22Rv1 (cell line): ENCODE measurements around the gene DHRS12.

ENCODE experiments used
- H3K27ac ChIP-seq: fragments of 450-650 bp; 2 replicates; pipeline ENCODE4 v1.5.1; 2017
- CTCF ChIP-seq: fragments of 450-650 bp; IDR thresholded peaks from 2 replicates; pipeline ENCODE4 v1.5.1; 2017; ENCODE audit warnings: mild to moderate bottlenecking
- ZFX ChIP-seq: fragments of 450-650 bp; IDR thresholded peaks from 2 replicates; pipeline ENCODE4 v1.6.1; 2017; ENCODE audit warnings: antibody characterized with exemption, borderline replicate concordance

Gene DHRS12

DNA sequence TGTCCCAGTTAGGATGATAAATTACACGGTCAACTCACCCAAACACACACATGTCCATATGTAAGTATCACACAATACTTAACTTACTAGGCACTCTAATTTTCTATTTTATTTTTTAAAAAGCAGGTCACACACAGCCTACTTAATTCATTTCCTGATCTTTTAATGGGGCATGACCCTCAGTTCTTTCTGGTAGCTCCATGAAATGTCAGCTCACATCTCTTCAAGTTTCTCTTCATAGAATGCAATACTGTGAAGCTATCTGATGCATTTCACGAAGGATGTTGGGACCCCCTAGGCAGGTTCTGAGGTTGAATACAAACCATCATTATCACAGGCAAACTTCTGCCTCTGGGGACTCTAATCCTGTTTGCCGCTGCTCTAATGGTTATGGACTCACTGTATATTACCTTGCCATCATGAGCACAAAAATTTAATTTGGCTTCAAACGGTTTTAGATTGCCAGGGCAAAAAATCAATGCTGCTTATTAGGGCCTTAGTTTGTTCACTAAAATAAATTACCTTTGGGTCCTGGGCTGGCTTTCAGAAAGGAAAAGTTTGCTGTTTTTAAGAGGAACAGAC lies 16.1 kb upstream of the DHRS12 start:
- H3K27ac ChIP-seq = no peak overlapping the region
- TF ChIP-seq ZFX (no peak), CTCF (no peak)

DNA sequence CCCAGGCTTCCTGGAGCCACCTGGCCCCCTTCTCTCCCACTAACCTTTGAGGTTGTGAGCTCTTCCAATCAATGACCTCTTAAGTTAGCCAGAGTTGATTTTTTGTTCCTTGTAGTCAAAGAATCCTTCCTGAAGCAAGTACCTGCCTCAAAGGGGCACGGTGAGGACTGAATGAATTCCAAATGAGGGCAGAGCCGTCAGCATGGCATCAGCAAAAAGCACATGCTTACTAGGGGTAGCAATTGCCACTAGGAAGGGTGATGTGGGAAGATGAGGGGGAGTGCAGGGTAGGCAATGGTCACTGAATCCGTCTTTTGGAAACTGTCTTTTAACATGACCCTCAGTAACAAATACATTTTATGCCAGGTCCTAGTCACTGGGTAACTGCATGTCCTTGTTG lies 15.6 kb upstream of the DHRS12 start:
- TF ChIP-seq ZFX (no peak), CTCF (no peak)
- no peak overlapping the region for H3K27ac ChIP-seq

DNA sequence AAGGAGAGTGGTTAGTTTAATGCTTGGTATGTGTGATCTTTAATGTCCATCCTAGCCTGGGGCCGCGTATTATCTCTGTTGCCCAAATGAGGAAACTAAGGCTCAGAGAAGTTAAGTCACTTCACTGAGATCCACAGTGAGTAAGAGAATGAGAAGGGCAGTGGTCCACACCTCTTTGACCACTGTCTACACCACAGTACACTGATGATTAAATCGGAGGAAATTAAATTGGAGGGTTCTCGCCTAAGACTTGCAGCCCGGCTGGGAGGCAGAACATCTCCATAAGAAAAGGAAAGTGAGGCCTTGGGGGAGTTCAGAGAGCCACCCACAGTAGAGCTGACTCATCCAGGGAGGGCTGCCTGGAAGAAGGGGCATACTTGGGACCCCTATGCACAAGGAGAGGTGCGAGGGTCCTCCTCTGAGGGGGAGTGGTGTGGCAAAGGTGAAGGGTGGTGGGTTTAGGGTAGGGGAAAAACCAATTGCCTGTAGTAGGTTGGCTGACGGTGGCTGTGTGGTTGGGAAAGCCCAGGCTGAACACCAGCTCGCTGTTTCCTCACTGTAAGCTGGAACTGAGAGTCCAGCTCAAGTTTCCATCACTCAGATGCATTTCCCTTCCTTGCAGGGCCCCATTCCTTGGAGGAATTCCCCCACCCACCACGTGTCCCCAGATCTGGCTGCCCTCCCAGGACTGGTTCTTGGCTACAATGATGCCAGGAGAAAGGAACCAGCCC lies 15.0 kb upstream of the DHRS12 start:
- H3K27ac ChIP-seq = no peak overlapping the region
- no peak for TF ChIP-seq CTCF
- no peak for TF ChIP-seq ZFX

GRCh38 chr13:51818276-51818675 lies 14.3 kb upstream of the DHRS12 start:
- TF ChIP-seq CTCF (no peak), ZFX (no peak)
- no peak overlapping the region for H3K27ac ChIP-seq

GRCh38 chr13:51817717-51818116 lies 13.8 kb upstream of the DHRS12 start:
- H3K27ac ChIP-seq = no peak overlapping the region
- TF ChIP-seq ZFX = no peak
- no peak for TF ChIP-seq CTCF

GRCh38 chr13:51816604-51817249 lies 12.8 kb upstream of the DHRS12 start:
- H3K27ac ChIP-seq = no peak overlapping the region
- TF ChIP-seq CTCF (no peak), ZFX (no peak)

DNA sequence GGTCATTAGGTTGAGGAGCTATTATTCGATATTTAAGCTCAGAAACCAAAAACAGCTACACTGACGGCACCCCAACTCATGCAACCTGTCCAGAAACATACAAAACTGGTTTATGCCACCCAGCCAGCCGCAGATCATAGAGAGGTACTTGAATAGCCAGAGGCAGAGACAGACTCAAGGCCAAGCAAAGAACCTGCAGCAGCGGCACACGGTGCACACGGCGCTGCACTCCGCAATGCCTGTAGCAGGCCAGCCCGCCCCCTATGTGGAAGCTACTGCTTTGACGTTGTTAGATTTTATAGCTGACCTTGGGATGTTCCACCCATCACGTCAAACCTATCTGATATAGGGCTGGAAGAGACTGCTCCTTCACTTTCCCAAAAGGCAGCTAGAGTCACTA lies 11.9 kb upstream of the DHRS12 start:
- no peak overlapping the region for H3K27ac ChIP-seq
- TF ChIP-seq ZFX (no peak), CTCF (no peak)
